Peyer's patch (tissue), 4 donors: Measurements from ENCODE around the gene DDX41.

Experiments
- POLR2A ChIP-seq, 2 donors: fragments of 450-650 bp; IDR thresholded peaks; one replicate each; pipeline ENCODE4 v1.5.1; 2017; ENCODE audit warnings: antibody characterized with exemption in 2 of 2, mild to moderate bottlenecking in 2 of 2, moderate library complexity in 2 of 2
- TF ChIP-seq, protein P1 (sequence below), 6 experiments: fragments of 450-650 bp in 4 of 6; fragments of 200-600 bp in 2 of 6; sonication (generic) in 1 of 6; IDR thresholded peaks; one replicate each; pipeline ENCODE4 v1.5.1; 2017 to 2019; ENCODE audit warnings: antibody characterized with exemption in 6 of 6, mild to moderate bottlenecking in 3 of 6, moderate library complexity in 1 of 6

DNA sequence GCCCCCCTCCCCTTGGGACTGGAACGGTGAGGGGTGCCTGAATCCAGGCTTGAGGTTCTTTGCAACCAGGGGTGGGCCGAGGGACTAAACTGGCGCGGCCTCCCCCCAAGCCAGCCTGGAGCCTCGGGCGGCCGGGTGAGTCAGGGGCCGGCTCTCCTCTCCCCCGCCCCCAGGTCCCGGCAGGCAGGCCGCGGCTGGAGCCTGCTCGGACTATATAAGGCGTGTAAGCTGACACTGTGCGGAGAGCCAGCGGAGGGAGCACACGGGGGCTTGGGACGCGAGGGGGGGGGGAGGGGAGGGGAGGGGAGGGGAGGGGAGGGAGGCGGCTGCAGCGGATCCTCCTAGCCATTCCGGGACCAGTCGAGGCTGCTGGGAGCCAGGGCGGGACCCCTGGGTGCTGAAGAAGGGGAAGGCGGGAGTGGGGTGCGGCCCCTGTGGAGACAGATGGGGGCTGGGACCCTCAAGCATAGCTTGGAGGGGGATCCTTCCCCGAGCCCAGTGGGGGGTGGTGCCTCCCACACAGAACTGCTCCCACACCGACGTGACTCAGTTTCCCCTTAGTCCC is 20.0 kb downstream of the DDX41 start:
- TF ChIP-seq, protein P1, sequence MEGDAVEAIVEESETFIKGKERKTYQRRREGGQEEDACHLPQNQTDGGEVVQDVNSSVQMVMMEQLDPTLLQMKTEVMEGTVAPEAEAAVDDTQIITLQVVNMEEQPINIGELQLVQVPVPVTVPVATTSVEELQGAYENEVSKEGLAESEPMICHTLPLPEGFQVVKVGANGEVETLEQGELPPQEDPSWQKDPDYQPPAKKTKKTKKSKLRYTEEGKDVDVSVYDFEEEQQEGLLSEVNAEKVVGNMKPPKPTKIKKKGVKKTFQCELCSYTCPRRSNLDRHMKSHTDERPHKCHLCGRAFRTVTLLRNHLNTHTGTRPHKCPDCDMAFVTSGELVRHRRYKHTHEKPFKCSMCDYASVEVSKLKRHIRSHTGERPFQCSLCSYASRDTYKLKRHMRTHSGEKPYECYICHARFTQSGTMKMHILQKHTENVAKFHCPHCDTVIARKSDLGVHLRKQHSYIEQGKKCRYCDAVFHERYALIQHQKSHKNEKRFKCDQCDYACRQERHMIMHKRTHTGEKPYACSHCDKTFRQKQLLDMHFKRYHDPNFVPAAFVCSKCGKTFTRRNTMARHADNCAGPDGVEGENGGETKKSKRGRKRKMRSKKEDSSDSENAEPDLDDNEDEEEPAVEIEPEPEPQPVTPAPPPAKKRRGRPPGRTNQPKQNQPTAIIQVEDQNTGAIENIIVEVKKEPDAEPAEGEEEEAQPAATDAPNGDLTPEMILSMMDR (IDR thresholded peaks at IDR 0.05) = no peak
- TF ChIP-seq POLR2A (IDR thresholded peaks at IDR 0.05) = no peak
